ENCODE data around the gene GRIA3.

DNA sequence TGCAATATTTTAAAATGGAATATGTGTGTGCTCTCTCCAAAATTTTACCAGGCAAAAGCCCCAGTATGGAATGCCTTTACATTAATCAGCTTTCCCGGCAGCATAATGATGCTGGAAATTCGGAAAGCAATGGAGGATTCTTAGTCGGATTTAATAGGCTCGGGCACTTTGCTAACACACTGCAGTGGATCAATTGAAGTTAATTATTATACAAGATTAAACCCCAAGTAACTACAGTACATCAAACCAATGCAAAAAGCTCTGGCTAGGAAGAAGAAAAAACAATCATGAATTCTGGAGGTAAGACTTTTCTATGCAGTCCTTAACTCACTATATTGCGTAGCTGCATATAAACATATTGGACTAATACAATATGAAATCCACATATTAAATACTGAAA, 43.6 kb upstream of the GRIA3 start:
- TF ChIP-seq, protein P1, sequence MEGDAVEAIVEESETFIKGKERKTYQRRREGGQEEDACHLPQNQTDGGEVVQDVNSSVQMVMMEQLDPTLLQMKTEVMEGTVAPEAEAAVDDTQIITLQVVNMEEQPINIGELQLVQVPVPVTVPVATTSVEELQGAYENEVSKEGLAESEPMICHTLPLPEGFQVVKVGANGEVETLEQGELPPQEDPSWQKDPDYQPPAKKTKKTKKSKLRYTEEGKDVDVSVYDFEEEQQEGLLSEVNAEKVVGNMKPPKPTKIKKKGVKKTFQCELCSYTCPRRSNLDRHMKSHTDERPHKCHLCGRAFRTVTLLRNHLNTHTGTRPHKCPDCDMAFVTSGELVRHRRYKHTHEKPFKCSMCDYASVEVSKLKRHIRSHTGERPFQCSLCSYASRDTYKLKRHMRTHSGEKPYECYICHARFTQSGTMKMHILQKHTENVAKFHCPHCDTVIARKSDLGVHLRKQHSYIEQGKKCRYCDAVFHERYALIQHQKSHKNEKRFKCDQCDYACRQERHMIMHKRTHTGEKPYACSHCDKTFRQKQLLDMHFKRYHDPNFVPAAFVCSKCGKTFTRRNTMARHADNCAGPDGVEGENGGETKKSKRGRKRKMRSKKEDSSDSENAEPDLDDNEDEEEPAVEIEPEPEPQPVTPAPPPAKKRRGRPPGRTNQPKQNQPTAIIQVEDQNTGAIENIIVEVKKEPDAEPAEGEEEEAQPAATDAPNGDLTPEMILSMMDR (conservative IDR thresholded peaks at IDR 0.05; ENCODE audit: low read length), result no peak
- TF ChIP-seq EZH2phosphoT487 (IDR thresholded peaks at IDR 0.05; ENCODE audit: borderline replicate concordance, low read depth, low read length), result no peak

Measured in OCI-LY7 (cell line).